ENCODE results near the gene CARD11. TPM values are rescaled to one million over a fixed set of nuclear protein-coding genes. Genes with fewer than 3 reads are reported as not detected.

Gene CARD11
- polyA plus RNA-seq, 1 donor from 2014 or later: not detected

DNA sequence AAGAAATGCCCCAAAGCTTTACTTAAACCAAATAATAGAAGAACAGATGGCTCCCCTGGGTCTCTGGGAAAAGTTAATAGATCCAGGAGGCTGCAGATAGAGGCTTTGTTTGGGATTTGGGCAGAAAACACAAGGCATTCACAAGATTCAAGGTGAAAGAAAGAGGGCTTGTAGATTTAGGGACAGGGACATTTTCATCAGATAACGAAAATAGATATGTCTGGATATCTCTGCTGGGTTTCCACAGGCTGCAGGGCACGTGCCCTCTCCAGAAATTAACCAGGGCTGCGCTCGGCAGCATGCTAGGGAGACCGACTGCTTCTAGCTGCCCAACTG is 14.9 kb downstream of the CARD11 start:
- H3K27me3 ChIP-seq (ENCODE audit: insufficient read depth, low read depth, low read length): no peaks in the 10 kb centered on the region
- H2AFZ ChIP-seq (ENCODE audit: low read depth, low read length): no peak overlapping the region
- H3K36me3 ChIP-seq (ENCODE audit: insufficient read depth, low read length): no peaks in the 10 kb centered on the region
- TF ChIP-seq SMC3 (conservative IDR thresholded peaks at IDR 0.05; ENCODE audit: poor library complexity) (no peak), MXI1 (conservative IDR thresholded peaks at IDR 0.05; ENCODE audit: poor library complexity, severe bottlenecking) (no peak), CTCF (IDR thresholded peaks at IDR 0.05; ENCODE audit: poor library complexity, severe bottlenecking) (no peak), EP300 (conservative IDR thresholded peaks at IDR 0.05; ENCODE audit: poor library complexity, severe bottlenecking) (no peak), EZH2 (IDR thresholded peaks at IDR 0.05; ENCODE audit: borderline replicate concordance, insufficient read depth, low read length, poor library complexity, severe bottlenecking) (no peak), TAF1 (IDR thresholded peaks at IDR 0.05; ENCODE audit: low read depth) (no peak), POLR2AphosphoS5 (IDR thresholded peaks at IDR 0.05) (no peak), RAD21 (conservative IDR thresholded peaks at IDR 0.05) (no peak)
- TF ChIP-seq, protein P1, sequence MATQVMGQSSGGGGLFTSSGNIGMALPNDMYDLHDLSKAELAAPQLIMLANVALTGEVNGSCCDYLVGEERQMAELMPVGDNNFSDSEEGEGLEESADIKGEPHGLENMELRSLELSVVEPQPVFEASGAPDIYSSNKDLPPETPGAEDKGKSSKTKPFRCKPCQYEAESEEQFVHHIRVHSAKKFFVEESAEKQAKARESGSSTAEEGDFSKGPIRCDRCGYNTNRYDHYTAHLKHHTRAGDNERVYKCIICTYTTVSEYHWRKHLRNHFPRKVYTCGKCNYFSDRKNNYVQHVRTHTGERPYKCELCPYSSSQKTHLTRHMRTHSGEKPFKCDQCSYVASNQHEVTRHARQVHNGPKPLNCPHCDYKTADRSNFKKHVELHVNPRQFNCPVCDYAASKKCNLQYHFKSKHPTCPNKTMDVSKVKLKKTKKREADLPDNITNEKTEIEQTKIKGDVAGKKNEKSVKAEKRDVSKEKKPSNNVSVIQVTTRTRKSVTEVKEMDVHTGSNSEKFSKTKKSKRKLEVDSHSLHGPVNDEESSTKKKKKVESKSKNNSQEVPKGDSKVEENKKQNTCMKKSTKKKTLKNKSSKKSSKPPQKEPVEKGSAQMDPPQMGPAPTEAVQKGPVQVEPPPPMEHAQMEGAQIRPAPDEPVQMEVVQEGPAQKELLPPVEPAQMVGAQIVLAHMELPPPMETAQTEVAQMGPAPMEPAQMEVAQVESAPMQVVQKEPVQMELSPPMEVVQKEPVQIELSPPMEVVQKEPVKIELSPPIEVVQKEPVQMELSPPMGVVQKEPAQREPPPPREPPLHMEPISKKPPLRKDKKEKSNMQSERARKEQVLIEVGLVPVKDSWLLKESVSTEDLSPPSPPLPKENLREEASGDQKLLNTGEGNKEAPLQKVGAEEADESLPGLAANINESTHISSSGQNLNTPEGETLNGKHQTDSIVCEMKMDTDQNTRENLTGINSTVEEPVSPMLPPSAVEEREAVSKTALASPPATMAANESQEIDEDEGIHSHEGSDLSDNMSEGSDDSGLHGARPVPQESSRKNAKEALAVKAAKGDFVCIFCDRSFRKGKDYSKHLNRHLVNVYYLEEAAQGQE (IDR thresholded peaks at IDR 0.05; ENCODE audit: borderline replicate concordance): no peak
- H4K20me1 ChIP-seq (ENCODE audit: insufficient read depth): no peaks in the 10 kb centered on the region
- no peak overlapping the region for H3K27ac ChIP-seq (ENCODE audit: low read length)
- no peaks in the 10 kb centered on the region for H3K9me2 ChIP-seq (ENCODE audit: insufficient read depth, low read length)
- H3K79me2 ChIP-seq (replicated peaks; ENCODE audit: insufficient read depth, low read length): no peaks in the 10 kb centered on the region
- no peaks in the 10 kb centered on the region for H3K9me3 ChIP-seq (ENCODE audit: low read length)
- no peak overlapping the region for H3K4me2 ChIP-seq (ENCODE audit: low read length)
- no peak overlapping the region for H3K9ac ChIP-seq (ENCODE audit: low read length)
- no peaks in the 10 kb centered on the region for H3F3A ChIP-seq (ENCODE audit: insufficient read depth, low read length, poor library complexity, severe bottlenecking)
- no peak overlapping the region for H3K4me3 ChIP-seq (ENCODE audit: low read length)

GRCh38 chr7:3028071-3028757 is 15.5 kb downstream of the CARD11 start:
- TF ChIP-seq EP300 (conservative IDR thresholded peaks at IDR 0.05; ENCODE audit: poor library complexity, severe bottlenecking) (no peak), RAD21 (conservative IDR thresholded peaks at IDR 0.05) (no peak), SMC3 (conservative IDR thresholded peaks at IDR 0.05; ENCODE audit: poor library complexity) (no peak), POLR2AphosphoS5 (IDR thresholded peaks at IDR 0.05) (no peak), MXI1 (conservative IDR thresholded peaks at IDR 0.05; ENCODE audit: poor library complexity, severe bottlenecking) (no peak), EZH2 (IDR thresholded peaks at IDR 0.05; ENCODE audit: borderline replicate concordance, insufficient read depth, low read length, poor library complexity, severe bottlenecking) (no peak), TAF1 (IDR thresholded peaks at IDR 0.05; ENCODE audit: low read depth) (no peak), CTCF (IDR thresholded peaks at IDR 0.05; ENCODE audit: poor library complexity, severe bottlenecking) (no peak)
- TF ChIP-seq, protein P1 (IDR thresholded peaks at IDR 0.05; ENCODE audit: borderline replicate concordance): no peak
- Histone ChIP-seq H3K36me3 (ENCODE audit: insufficient read depth, low read length) (no peaks in the 10 kb centered on the region), H2AFZ (ENCODE audit: low read depth, low read length) (no peak overlapping the region), H3K4me2 (ENCODE audit: low read length) (no peak overlapping the region), H3K9me2 (ENCODE audit: insufficient read depth, low read length) (no peaks in the 10 kb centered on the region), H3K9ac (ENCODE audit: low read length) (no peak overlapping the region), H3K27ac (ENCODE audit: low read length) (no peak overlapping the region), H4K20me1 (ENCODE audit: insufficient read depth) (no peaks in the 10 kb centered on the region), H3K9me3 (ENCODE audit: low read length) (no peaks in the 10 kb centered on the region), H3F3A (ENCODE audit: insufficient read depth, low read length, poor library complexity, severe bottlenecking) (no peaks in the 10 kb centered on the region), H3K4me3 (ENCODE audit: low read length) (no peak overlapping the region), H3K79me2 (replicated peaks; ENCODE audit: insufficient read depth, low read length) (no peaks in the 10 kb centered on the region), H3K27me3 (ENCODE audit: insufficient read depth, low read depth, low read length) (no peaks in the 10 kb centered on the region)
